GM19351 (cell line): Measurements from ENCODE around the gene CC2D1A.

ENCODE experiments used
- ATAC-seq: cut with Tn5 transposase; IDR thresholded peaks from one replicate; pipeline ENCODE4 v1.9.1; 2021; ENCODE audit warnings: mild to moderate bottlenecking, moderate library complexity; ENCODE audit not compliant: unreplicated experiment

CC2D1A gene

DNA sequence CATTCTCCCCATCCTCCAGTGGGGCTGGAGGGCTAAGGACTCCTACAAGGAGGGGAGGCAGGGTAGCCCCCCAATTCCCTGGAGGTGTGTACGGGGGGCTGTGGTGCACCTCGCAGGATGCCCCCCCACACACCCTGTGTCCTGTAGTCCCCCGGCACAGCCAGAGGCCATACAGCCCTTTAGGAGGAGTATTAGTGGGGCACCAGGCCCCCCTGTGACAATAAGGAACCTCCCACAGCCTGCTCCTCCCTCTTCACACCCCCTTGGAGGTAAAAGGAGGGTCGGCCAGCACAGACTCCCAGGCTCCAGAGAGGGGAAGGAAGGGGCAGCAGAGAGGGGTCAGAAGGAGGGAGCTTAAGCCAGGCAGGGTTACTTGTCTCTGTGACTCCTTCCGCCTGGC lies 29.2 kb upstream of the CC2D1A start, which contains the start of gene NANOS3:
Gene NANOS3 (plus strand): TSS at position 301 of the 400 bp plus-strand sequence. CDS start 115 bp downstream, outside the sequence.
- ATAC-seq: no peak

DNA sequence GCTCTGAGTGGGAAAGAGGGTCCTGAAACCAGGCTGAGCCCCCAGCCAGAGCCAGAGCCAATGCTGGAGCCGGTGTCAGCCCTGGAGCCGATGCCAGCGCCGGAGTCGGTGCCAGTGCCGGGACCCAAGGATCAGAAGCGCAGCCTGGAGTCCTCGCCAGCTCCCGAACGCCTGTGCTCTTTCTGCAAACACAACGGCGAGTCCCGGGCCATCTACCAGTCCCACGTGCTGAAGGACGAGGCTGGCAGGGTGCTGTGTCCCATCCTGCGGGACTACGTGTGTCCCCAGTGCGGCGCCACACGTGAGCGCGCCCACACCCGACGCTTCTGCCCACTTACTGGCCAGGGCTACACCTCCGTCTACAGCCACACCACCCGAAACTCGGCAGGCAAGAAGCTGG lies 28.7 kb upstream of the CC2D1A start:
- no peak for ATAC-seq

DNA sequence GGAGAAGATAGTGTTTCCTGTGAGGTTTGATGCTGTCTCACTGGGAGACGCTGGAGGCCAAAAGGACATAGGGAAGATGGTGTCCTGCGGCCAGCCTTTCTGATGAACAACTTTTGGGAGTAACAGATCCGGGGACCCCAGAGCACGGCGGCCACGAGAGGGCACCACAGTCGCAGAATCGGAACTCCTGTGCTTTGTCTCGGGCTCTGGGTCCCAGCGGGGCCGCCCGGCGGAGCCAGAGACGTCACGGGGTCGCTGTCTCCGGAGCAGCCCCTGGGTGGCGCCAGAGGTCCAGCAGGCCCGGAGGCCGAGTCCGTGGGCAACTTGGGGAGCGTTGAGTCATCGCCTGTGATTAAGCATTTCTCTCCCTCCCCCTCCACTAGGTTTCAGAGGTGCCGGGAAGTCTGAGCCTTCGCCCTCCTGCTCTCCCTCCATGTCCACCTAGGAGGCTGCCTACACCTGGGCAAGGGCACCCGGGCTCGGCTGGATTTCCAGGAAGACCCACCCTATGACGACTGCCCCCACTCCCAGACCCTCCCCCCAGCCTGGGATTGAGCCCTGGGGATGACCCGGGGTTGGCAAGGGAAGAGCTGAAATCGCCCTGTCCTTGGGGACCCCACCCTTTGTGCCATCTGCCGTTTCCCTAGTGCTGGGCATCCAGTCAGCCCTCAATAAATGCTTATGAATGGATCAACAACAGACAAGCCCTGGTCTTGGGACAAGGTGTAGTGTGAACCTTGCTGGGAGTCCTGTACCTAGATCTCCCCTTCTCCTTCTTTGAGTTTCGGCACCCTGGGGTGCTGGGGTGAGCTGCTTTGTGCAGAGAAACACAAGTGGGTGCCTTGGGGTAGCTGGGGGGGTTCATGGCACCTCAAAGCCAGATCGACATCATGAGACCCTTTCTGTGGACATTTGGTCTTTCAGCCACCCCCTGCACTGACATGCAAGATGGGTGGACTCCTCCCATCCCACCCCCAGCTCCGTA lies 25.6 kb upstream of the CC2D1A start:
- ATAC-seq: peak; percentile 87

GRCh38 chr19:13881251-13881691 lies 24.7 kb upstream of the CC2D1A start:
- ATAC-seq: no peak

DNA sequence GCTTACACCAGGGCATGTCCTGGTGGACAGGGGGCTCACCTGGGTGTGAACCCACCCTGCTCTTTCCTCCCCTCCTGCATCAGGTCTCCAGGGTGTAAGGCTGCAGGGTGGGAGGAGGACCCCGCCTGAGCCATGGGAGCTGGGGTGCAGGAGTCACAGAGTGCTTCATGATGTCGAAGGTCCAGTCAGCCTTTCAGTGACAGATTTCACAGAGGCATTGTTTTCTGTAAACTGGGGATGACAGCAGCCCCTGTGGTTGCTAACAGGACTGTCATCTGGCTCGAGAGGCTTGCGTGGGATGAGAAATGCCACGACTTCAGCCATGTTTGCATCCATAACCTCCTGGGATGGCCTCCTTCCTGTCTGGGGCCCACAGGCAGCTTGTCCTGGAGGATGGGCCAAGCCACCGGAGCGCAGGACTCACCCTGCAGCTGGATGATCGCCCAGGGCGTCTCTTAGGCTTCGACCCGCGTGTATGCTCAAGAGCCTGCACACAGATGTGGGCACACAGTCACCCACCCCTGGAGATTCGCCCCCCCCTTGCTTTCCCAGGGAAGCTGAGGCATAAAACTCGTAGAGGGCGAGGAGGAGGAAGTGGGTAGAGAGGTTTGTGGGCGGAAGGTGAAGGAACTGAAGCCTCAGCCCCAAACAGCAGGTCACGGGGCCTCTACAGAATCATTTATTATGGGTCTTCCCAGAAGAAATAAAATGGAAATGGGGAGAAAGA lies 24.1 kb upstream of the CC2D1A start:
- no peak for ATAC-seq

DNA sequence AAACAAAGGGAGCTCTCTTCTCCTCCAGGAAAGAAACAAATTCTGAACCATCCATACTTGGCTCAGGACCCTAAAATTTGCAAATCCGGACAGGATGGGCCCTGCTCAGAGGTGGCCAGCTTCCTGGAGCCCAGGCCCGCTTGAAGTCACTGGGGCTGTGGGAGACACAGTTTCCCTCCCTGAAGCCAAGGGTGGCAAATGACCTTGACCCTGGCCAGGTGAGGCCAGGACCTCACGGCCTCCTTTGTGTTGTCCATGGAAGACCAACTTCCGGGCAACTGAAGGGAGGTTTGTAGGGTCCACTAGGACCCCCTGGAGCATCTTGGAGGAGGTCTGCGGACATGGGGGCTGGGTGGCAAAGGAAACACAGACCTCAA lies 23.6 kb upstream of the CC2D1A start:
- no peak for ATAC-seq

DNA sequence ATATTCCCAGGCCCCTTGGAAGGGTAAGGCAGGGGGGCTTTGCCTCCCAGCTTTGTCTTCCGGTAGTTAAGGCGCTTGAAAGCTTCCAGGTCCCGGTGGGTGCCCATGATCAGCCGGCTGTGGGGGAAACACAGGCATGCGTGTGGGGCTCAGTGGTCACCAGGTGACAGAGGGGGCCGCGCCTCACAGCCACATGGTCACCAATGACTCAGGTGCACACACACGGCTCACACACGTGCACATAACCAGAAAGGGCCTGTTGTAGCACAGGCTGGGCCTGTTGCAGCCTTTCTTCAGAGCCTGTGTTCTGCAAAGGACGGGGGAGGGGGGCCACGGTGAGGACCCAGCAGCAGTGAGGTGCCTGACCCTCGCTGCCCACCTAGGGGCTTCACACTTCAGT lies 23.2 kb upstream of the CC2D1A start:
- ATAC-seq: no peak

GRCh38 chr19:13883516-13884064 lies 22.4 kb upstream of the CC2D1A start:
- ATAC-seq: no peak

GRCh38 chr19:13884726-13885591 lies 21.0 kb upstream of the CC2D1A start:
- no peak for ATAC-seq

- no peak for ATAC-seq
Observed at GRCh38 chr19:13885826-13886365, 20.1 kb upstream of the CC2D1A start.

GRCh38 chr19:13887018-13887436 lies 19.0 kb upstream of the CC2D1A start:
- ATAC-seq: no peak

DNA sequence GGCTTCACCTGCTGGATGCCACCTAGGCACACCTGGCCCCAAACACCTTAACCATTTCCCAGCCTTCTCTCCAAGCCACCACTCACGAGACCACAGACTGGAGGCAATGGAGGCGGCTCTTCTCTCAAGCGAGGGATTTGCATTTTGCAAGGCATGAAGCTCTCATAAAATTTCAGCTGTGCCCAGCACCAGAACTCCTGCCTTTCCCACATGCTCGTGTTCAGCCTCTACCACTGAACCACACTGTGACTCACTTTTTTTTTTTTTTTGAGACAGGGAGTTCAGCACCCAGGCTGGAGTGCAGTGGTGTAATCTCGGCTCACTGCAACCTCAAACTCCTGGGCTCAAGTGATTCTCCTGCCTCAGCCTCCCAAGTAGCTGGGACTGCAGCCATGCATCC lies 18.5 kb upstream of the CC2D1A start:
- no peak for ATAC-seq

GRCh38 chr19:13888281-13888680 lies 17.7 kb upstream of the CC2D1A start:
- no peak for ATAC-seq

DNA sequence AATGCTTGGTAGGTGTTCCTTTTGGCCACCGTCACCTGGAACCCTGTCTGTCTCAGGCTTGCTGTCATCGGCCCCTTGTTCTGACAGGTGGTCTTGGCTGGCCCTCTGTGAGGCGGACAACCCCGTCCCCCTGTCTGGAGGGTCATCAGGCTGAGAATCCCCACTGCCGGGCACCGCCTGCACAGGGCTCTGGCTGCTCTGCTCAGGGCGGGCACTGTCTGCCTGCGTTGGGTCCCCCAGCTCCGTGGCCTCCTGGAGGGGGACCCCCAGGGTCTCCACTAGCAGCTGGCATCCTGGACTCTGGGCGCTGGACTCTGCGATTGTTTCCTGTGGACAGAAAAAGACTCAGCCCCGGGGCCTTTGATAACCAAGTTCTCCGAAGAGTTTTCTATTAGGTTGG lies 15.9 kb upstream of the CC2D1A start:
- ATAC-seq: no peak

DNA sequence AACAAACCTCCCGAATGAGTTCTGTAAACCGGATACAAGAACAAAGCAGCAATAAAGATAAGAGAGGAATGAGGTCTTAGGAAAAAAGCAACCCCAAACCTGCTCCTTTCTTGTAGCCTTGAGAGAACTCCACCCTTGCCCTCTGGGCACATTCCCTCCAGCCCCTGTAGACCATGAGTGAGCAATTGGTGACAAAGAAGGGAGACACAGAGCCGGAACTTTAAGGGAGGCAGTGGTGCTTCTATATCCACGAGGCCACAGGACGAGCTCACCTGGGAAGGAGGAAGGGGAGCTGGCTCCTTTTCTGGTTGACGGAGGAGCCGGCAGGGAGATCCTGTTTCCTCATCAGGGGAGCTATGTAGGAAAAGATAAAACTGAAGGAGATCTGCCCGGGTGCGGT lies 13.1 kb upstream of the CC2D1A start:
- no peak for ATAC-seq

GRCh38 chr19:13894552-13894951 lies 11.4 kb upstream of the CC2D1A start:
- no peak for ATAC-seq

- no peak for ATAC-seq
Observed at GRCh38 chr19:13896227-13896626, 9.8 kb upstream of the CC2D1A start.

DNA sequence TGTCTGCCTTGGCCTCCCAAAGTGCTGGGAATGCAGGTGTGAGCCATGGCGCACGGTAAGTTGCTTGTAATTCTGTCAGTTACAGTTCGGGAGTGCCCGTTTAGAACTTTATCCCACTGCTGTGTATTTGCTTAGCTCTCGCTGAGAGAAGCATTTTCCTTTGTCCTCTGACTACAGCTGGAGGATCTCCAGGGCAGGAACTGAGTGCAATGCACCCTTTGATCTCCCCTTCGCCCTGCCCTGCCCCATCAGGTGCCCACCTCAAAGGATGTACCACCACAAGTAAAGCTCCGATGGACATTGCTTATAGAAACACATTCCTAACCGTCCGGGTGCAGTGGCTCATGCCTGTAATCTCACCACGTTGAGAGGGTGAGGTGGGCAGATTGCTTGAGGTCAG lies 6.6 kb upstream of the CC2D1A start:
- no peak for ATAC-seq

- no peak for ATAC-seq
Observed at GRCh38 chr19:13899912-13900584, 6.0 kb upstream of the CC2D1A start.
